ENCODE results near the gene SNAPC3.

The SNAPC3 gene

GRCh38 chr9:15403155-15403554 lies 19.5 kb upstream of the SNAPC3 start:
- TF ChIP-seq CTCF (IDR thresholded peaks at IDR 0.05; ENCODE audit: extremely low read depth, missing control alignments), result no peak
- peak; percentile 33 for DNase-seq (ENCODE audit: low spot score)

- TF ChIP-seq CTCF (IDR thresholded peaks at IDR 0.05; ENCODE audit: extremely low read depth, missing control alignments), result no peak
- DNase-seq (ENCODE audit: low spot score), result no peak
Measured at GRCh38 chr9:15404171-15404570, 18.5 kb upstream of the SNAPC3 start.

GRCh38 chr9:15416880-15417279 lies 5.8 kb upstream of the SNAPC3 start:
- peak; percentile 66 for DNase-seq (ENCODE audit: low spot score)
- TF ChIP-seq CTCF (IDR thresholded peaks at IDR 0.05; ENCODE audit: extremely low read depth, missing control alignments), result peak; percentile 17

GRCh38 chr9:15417626-15418025 lies 5.0 kb upstream of the SNAPC3 start:
- no peak for TF ChIP-seq CTCF (IDR thresholded peaks at IDR 0.05; ENCODE audit: extremely low read depth, missing control alignments)
- no peak for DNase-seq (ENCODE audit: low spot score)

GRCh38 chr9:15420796-15421195 lies 1.9 kb upstream of the SNAPC3 start:
- no peak for DNase-seq (ENCODE audit: low spot score)
- TF ChIP-seq CTCF (IDR thresholded peaks at IDR 0.05; ENCODE audit: extremely low read depth, missing control alignments), result no peak

- no peak for DNase-seq (ENCODE audit: low spot score)
- no peak for TF ChIP-seq CTCF (IDR thresholded peaks at IDR 0.05; ENCODE audit: extremely low read depth, missing control alignments)
Measured at GRCh38 chr9:15421532-15421931, 1.1 kb upstream of the SNAPC3 start.

- no peak for DNase-seq (ENCODE audit: low spot score)
Measured at GRCh38 chr9:15421990-15422371, 695 bp upstream of the SNAPC3 start.

More at GRCh38 chr9:15421990-15422371, 695 bp upstream of the SNAPC3 start:
- no peak for TF ChIP-seq CTCF (IDR thresholded peaks at IDR 0.05; ENCODE audit: extremely low read depth, missing control alignments)
